IPS DF 6.9 (cell line): ENCODE results near the gene UNC5C.

ENCODE experiments used
- DNase-seq: peaks from one replicate; pipeline ENCODE4 v3.0.0-alpha.2; 2013; ENCODE audit warnings: low read depth, low spot score
- H3K27ac ChIP-seq: one replicate; pipeline ENCODE4 v1.5.1; 2013; ENCODE audit warnings: low read length, control low read depth
- H3K27me3 ChIP-seq: 2 replicates; pipeline ENCODE4 v1.6.1; 2013; ENCODE audit warnings: mild to moderate bottlenecking, low read length; ENCODE audit not compliant: control insufficient read depth, insufficient read depth
- H3K36me3 ChIP-seq: 2 replicates; pipeline ENCODE4 v1.6.1; 2013; ENCODE audit warnings: low read length; ENCODE audit not compliant: control insufficient read depth, insufficient read depth
- H3K4me1 ChIP-seq: 2 replicates; pipeline ENCODE4 v1.6.1; 2013; ENCODE audit warnings: low read length; ENCODE audit not compliant: control insufficient read depth, insufficient read depth
- H3K4me3 ChIP-seq: 2 replicates; pipeline ENCODE4 v1.5.1; 2013; ENCODE audit warnings: mild to moderate bottlenecking, low read length
- H3K9me3 ChIP-seq: 2 replicates; pipeline ENCODE4 v1.6.1; 2013; ENCODE audit warnings: low read length, inconsistent platforms; ENCODE audit not compliant: control insufficient read depth, insufficient read depth
- WGBS: extraction: QIAGEN DNeasy Blood & Tissue Kit; methylation state at CpG from one replicate; pipeline ENCODE4 v1.1.7; 2013; ENCODE audit warnings: mixed read lengths, missing lambda C conversion rate; ENCODE audit not compliant: insufficient read length, insufficient coverage; 5-methylcytosine and 5-hydroxymethylcytosine counted together

The UNC5C gene

DNA sequence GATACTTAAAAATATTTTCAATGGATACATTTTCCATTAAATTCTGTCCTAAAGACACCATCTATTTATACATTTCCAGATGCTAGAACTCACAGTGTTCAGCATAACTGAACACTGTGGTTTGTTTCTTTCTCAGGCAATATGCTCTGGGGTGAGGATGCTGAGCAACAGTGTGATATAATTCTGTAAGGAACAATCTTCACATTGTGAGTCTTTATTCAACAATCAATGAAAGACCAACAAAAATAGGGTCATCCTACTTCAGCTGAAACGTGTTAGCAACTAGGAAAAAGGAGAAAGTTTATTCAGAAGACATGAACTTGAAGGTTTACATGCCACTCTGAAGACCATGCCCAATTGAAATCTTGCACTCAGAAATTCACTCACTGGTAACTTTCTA, 284.8 kb downstream of the UNC5C start:
- Histone ChIP-seq H3K27me3 (no peaks in the 10 kb centered on the region), H3K4me3 (no peak overlapping the region), H3K9me3 (no peaks in the 10 kb centered on the region; the same call in 1 of the 2 replicates), H3K4me1 (no peaks in the 10 kb centered on the region), H3K36me3 (no peaks in the 10 kb centered on the region), H3K27ac (no peak overlapping the region)
- no CpG with 5 or more reads among the region's 1 CpG for WGBS
- no peak for DNase-seq

DNA sequence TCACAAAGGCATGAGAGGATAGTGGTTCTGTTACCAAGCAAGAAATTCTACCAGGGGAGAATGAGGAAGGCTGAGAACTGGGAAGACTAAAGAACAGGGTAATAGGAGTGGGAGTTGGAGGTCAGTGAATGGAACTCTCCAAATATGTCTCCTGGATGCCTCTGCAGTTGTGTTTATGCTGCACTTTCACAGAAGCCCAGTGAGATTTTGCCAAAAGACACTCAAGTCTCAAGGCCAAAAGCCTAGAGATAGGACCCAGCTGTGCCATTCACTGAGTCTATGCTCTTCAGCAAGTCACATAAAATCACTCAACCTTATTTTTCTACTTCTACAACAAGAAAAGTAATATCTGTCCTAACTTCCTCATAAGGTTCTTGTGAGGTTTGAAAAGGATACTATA, 285.4 kb downstream of the UNC5C start:
- no peaks in the 10 kb centered on the region for H3K4me1 ChIP-seq
- H3K27me3 ChIP-seq = no peaks in the 10 kb centered on the region
- no peaks in the 10 kb centered on the region for H3K36me3 ChIP-seq
- no peaks in the 10 kb centered on the region; the same call in 1 of the 2 replicates for H3K9me3 ChIP-seq
- no peak overlapping the region for H3K4me3 ChIP-seq
- H3K27ac ChIP-seq = no peak overlapping the region
- no peak for DNase-seq

DNA sequence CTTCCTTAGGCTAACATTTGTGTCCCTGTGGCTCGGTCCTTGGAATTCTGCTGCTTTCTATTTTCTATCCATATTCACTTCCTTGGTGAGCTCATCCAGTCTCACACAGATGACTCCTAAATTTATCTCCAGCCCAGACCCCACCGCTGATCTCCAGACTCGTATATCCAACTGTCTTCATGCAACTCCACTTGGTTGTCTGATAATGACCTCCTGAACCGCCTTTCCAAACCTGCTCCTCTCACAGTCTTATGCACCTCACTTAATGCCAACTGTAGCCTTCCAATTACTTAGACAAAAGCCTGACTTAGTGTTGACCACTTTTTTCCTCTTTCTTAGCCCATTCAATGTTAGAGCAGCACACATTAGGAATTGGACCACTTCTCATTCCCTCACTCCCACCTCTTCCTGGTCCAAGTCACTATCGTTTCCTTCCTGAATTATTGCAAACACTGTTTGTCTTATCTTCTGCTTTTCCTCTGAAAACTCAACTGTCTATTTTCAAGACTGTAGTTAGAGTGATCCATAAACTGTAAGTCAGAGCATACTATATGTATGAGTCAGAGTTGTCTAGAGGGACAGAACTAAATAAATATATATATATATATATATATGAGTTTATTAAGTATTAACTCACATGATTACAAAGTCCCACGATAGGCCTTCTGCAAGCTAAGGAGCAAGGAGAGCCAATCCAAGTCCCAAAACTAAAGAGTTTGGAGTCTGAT, 292.5 kb downstream of the UNC5C start:
- no peaks in the 10 kb centered on the region for H3K36me3 ChIP-seq

DNA sequence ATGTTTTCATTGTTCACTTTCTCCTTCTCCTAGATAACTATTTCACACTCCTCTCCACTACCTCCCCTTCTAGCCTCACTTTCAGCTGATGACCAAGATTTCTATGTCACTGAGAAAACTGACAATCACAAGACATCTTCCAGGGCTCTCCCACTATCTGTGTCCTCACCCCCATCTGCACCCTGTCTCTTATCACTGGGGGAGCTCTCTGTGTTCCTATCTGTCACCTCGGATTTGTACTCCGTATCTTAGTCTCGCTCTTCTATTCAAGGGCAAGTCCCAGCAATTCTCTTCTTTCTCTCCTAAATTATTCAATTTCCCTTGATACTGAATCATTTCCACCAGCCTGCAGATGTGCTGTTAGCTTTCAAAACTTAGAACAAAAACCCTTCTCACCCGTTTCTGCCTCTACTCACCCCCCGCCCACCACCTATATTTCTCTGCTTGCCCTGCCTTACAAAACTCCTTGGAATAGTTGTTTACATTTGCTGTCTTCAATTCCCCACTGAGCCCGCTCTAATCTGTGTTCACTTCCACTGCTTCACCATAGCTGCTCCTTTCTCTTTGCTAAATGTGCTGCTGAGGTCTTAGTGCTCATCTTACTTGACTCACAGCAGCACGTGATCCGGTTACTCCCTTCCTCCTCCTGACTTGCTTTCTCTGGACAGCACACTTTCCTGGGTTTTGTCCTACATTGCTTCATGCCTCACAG, 293.2 kb downstream of the UNC5C start:
- H3K4me1 ChIP-seq = no peaks in the 10 kb centered on the region
- no CpG with 5 or more reads among the region's 8 CpGs for WGBS
- H3K36me3 ChIP-seq = no peaks in the 10 kb centered on the region
- no peaks in the 10 kb centered on the region for H3K27me3 ChIP-seq
- no peak overlapping the region for H3K4me3 ChIP-seq
- H3K9me3 ChIP-seq = no peaks in the 10 kb centered on the region; the same call in 1 of the 2 replicates
- no peak for DNase-seq
- H3K27ac ChIP-seq = no peak overlapping the region

More for the DNA sequence above, 292.5 kb downstream of the UNC5C start:
- DNase-seq = no peak
- no CpG with 5 or more reads among the region's 6 CpGs for WGBS
- H3K4me3 ChIP-seq = no peak overlapping the region
- H3K9me3 ChIP-seq = no peaks in the 10 kb centered on the region; the same call in 1 of the 2 replicates
- no peak overlapping the region for H3K27ac ChIP-seq
- H3K4me1 ChIP-seq = no peaks in the 10 kb centered on the region
- no peaks in the 10 kb centered on the region for H3K27me3 ChIP-seq

DNA sequence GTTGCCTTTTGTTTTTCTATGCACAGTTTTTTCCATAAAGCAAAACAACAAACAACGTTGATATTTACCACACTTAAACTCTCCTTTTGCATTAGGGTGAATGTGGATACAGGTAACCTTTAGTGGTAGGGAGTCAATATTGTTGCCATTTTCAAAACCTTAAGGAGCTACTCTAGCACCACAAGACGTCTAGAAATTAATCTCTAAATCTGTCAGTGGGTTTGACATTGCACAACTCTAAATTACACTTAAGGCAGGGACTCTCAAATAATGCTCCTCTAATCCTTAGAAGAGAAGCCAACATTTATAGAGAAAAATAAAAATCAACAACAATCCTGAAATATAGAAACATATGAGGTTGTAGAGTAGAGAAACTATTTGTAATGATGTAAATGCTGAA, 297.2 kb downstream of the UNC5C start:
- Histone ChIP-seq H3K9me3 (no peaks in the 10 kb centered on the region), H3K27ac (no peak overlapping the region), H3K27me3 (no peaks in the 10 kb centered on the region), H3K4me1 (no peaks in the 10 kb centered on the region), H3K36me3 (no peaks in the 10 kb centered on the region), H3K4me3 (no peak overlapping the region)
- no peak for DNase-seq
- no CpG with 5 or more reads among the region's 2 CpGs for WGBS

DNA sequence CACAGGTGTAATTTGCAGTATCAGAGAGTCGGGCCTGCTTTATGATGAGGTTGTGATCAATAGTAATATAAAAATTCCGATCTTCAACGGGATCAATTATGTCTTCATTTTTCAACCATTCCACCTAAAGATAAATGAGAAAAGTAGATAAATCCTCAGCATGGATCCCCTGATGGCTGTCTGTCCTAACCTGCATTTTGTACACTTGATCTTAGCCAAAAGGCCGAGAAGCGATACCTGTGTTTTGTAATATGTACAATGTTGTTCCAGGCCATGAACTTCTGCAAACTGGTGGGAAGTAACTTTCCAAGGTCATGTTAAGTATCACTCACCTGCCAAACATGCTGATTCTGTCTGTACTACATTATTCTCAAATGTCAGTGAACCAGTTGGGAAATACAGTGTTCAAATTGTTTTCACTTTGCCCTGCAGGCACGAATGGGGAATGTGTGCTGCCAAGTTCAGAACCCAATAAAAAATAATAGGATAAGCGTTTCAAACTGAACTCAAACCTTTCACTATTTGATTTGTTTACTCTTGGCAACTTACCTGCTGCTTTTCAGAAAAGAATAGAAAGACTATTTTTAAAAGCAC, 298.1 kb downstream of the UNC5C start:
- Histone ChIP-seq H3K4me3 (no peak overlapping the region), H3K9me3 (no peaks in the 10 kb centered on the region), H3K4me1 (no peaks in the 10 kb centered on the region), H3K27me3 (no peaks in the 10 kb centered on the region), H3K27ac (no peak overlapping the region), H3K36me3 (no peaks in the 10 kb centered on the region)
- WGBS = no CpG with 5 or more reads among the region's 7 CpGs
- no peak for DNase-seq

DNA sequence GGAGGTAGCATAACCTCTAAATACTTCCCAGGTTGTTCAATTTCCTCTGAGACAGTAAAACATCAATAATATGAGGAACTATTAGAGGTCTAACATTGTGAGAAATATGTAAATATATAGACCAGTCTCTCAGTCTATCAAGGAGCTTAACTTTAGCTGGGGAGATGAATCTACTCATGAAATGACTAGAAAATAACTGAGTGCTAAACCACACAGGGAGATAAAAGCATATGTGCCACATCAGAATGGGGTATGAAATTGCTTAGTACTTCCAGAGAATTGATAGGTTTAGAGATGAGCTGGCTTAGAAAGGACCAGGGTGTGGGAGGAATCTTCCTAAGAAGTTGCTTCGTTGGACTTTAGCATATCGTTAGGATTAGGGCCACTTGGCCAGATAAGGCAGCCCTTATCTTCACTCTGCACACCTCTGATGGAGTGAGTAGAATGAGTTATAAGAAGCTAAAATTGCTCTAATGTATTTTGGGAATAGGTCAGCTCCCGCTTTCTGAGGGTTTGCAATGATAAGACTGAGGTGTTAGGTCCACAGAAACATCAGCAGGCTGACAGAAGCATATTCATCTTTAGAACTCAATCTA, 299.2 kb downstream of the UNC5C start:
- Histone ChIP-seq H3K4me3 (no peak overlapping the region), H3K27me3 (no peaks in the 10 kb centered on the region), H3K36me3 (no peaks in the 10 kb centered on the region), H3K4me1 (no peaks in the 10 kb centered on the region), H3K27ac (no peak overlapping the region), H3K9me3 (no peaks in the 10 kb centered on the region)
- no CpG with 5 or more reads among the region's 3 CpGs for WGBS
- DNase-seq = no peak

DNA sequence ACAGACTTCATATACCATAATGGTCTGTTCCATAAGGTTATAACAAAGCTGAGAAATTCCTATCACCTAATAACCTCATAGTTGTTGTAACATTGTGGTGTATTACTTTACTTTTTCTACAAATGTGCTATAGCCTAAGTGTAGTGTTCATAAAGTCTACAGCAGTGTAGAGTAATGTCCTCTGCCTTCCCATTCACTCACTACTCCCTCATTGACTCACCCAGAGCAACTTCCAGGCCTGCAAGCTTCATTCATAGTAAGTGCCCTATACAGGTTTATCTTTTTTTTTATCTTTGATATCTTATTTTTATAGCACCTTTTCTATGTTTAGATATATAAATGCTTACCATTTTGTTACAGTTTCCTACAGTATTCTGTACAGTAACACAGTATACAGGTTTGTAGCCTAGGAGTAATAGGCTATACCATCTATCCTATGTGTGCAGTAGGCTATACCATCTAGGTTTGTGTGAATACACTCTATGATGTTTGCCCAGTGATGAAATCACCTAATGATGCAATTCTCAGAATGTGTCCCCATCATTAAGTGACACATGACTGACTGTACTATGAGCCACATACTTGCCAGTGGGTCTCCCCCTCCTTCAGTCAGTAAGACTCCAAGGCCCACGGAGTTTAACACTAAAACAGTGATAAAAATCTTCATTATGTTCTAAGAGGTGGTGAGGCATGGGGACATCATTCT, 299.9 kb downstream of the UNC5C start:
- DNase-seq = no peak
- Histone ChIP-seq H3K4me1 (no peaks in the 10 kb centered on the region), H3K36me3 (no peaks in the 10 kb centered on the region), H3K4me3 (no peak overlapping the region), H3K27me3 (no peaks in the 10 kb centered on the region), H3K9me3 (no peaks in the 10 kb centered on the region), H3K27ac (no peak overlapping the region)
- no CpG with 5 or more reads among the region's 1 CpG for WGBS

DNA sequence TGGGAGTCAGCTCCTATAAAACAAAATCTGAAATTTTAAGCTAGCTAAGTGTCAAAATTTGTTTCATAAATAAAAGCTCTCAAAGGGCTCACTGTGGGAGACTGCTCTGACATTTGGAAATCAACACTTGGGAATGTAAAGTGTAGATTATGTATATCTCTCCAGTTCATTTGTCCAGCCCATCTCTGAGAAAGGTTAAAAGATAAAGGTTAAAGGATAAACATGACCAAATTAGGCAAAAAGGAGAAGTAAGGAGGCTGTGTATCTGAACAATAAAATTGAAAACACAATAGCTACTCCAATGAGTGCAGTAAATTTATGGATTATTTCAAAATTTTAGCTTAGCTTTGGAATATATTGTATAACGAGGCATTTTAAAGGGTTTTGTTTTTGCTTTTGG, 304.9 kb downstream of the UNC5C start:
- 100% methylated on average over 1 of the region's 1 CpG for WGBS
- Histone ChIP-seq H3K9me3 (no peaks in the 10 kb centered on the region), H3K27ac (no peak overlapping the region), H3K36me3 (no peaks in the 10 kb centered on the region), H3K27me3 (no peaks in the 10 kb centered on the region), H3K4me1 (no peaks in the 10 kb centered on the region), H3K4me3 (no peak overlapping the region)
- DNase-seq = no peak

DNA sequence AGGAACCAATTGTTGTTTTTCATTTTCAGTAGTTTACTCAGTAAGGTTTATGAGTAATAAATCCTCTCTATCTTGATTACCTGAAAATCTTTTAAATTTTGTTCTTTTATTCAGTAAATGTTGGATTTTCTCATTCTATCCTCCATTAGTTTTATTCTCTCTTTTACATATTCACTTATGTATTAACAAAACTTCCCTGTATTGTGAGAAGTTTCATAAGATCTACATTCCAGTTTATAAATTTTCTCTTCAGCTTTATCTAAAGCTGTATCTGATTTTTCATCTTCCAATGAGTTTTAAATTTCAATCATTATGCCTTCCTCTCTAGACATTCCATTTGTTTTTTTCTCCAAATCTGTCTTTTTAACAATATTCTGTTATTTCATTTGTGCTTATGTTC, 310.2 kb downstream of the UNC5C start:
- Histone ChIP-seq H3K4me1 (no peaks in the 10 kb centered on the region), H3K4me3 (no peak overlapping the region), H3K27me3 (no peaks in the 10 kb centered on the region), H3K36me3 (no peaks in the 10 kb centered on the region), H3K9me3 (no peaks in the 10 kb centered on the region), H3K27ac (no peak overlapping the region)
- DNase-seq = no peak
